A549 (cell line): ENCODE data around the gene MYH7B. TPM values are rescaled to one million over a fixed set of nuclear protein-coding genes. Genes with fewer than 3 reads are reported as not detected.

Source experiments
- ATAC-seq, 2 experiments: fragments of 200-7000 bp in 1 of 2; fragments of >200 bp in 1 of 2; cut with Nextera tagmentation in 1 of 2; cut with Tn5 transposase in 1 of 2; 3 replicates each; pipeline versions ENCODE4 v1.8.0 to v1.9.1; 2018 to 2020; ENCODE audit warnings: mild to moderate bottlenecking in 1 of 2, moderate library complexity in 1 of 2
- CTCF ChIA-PET: fragments of 300-600 bp; sonication (Branson Sonifier 250); formaldehyde crosslinking; extraction: SDS; loops from one replicate; lab custom pipeline; 2021; ENCODE audit warnings: antibody characterized with exemption, inconsistent platforms; lab: Yijun Ruan, JAX
- POLR2A ChIA-PET: fragments of 350-600 bp; formaldehyde crosslinking; extraction: SDS; loops from one replicate; lab custom pipeline; 2021; ENCODE audit warnings: antibody characterized with exemption, inconsistent platforms; lab: Yijun Ruan, JAX
- DNase-seq, 2 experiments: peaks; one replicate each; pipeline versions ENCODE4 v3.0.0 to v3.0.0-alpha.2; 2011 to 2016; ENCODE audit warnings: low read depth in 1 of 2, low spot score in 1 of 2
- FAIRE-seq: peaks from 2 replicates; lab custom pipeline; 2011; peaks lifted over from hg19 to GRCh38; lab: Jason Lieb, UNC
- H3K27ac ChIP-seq, 2 experiments: fragments of >200 bp; sonication (Bioruptor Twin); formaldehyde crosslinking; 3 replicates each; pipeline ENCODE4 v1.5.1; 2016 to 2017
- H3K4me1 ChIP-seq: fragments of >200 bp; sonication (Bioruptor Twin); formaldehyde crosslinking; 3 replicates; pipeline ENCODE4 v1.6.1; 2016
- H3K4me2 ChIP-seq: fragments of >200 bp; sonication (Bioruptor Twin); formaldehyde crosslinking; 3 replicates; pipeline ENCODE4 v1.6.1; 2016
- H3K4me3 ChIP-seq: fragments of >200 bp; sonication (Bioruptor Twin); formaldehyde crosslinking; 3 replicates; pipeline ENCODE4 v1.5.1; 2016
- H3K9me3 ChIP-seq: fragments of >200 bp; sonication (Bioruptor Twin); formaldehyde crosslinking; 3 replicates; pipeline ENCODE4 v1.6.1; 2016
- BCL3 ChIP-seq: fragments of >200 bp; sonication (Bioruptor Twin); formaldehyde crosslinking; IDR thresholded peaks from 3 replicates; pipeline ENCODE4 v1.6.1; 2016
- CHD2 ChIP-seq: fragments of 150-350 bp; IDR thresholded peaks from 2 replicates; pipeline ENCODE4 v1.6.1; 2014; ENCODE audit warnings: low read length; ENCODE audit not compliant: partially characterized antibody
- E2F6 ChIP-seq: IDR thresholded peaks from 2 replicates; pipeline ENCODE4 v1.6.1; 2012; ENCODE audit warnings: low read depth, borderline replicate concordance
- EHMT2 ChIP-seq: fragments of 200-600 bp; sonication (generic); IDR thresholded peaks from 2 replicates; pipeline ENCODE4 v1.6.1; 2016; ENCODE audit warnings: antibody characterized with exemption, low read depth, mild to moderate bottlenecking, moderate library complexity
- ELK1 ChIP-seq: fragments of 150-350 bp; IDR thresholded peaks from 2 replicates; pipeline ENCODE4 v1.6.1; 2014; ENCODE audit warnings: low read depth, mild to moderate bottlenecking, low read length
- EP300 ChIP-seq, 2 experiments: fragments of >200 bp; sonication (Bioruptor Twin); formaldehyde crosslinking; IDR thresholded peaks; 2 replicates in 1 of 2; 3 replicates in 1 of 2; pipeline ENCODE4 v1.6.1; 2016 to 2017
- ESRRA ChIP-seq: fragments of 150-350 bp; IDR thresholded peaks from 2 replicates; pipeline ENCODE4 v1.6.1; 2014; ENCODE audit warnings: mild to moderate bottlenecking, low read length, borderline replicate concordance
- FOXS1 ChIP-seq: fragments of 250-450 bp; sonication (Bioruptor Pico); IDR thresholded peaks from 2 replicates; pipeline ENCODE4 v1.5.0; 2020; ENCODE audit warnings: mild to moderate bottlenecking, moderate library complexity
- HDAC2 ChIP-seq: fragments of 200-600 bp; sonication (generic); IDR thresholded peaks from 2 replicates; pipeline ENCODE4 v1.6.1; 2016
- HEYL ChIP-seq: fragments of 250-450 bp; sonication (Bioruptor Pico); IDR thresholded peaks from 2 replicates; pipeline ENCODE4 v1.8.0; 2021; ENCODE audit warnings: mild to moderate bottlenecking, moderate library complexity
- HOXA7 ChIP-seq: fragments of 250-450 bp; sonication (Bioruptor Pico); IDR thresholded peaks from 2 replicates; pipeline ENCODE4 v1.5.0; 2020; ENCODE audit warnings: mild to moderate bottlenecking, moderate library complexity
- HOXB13 ChIP-seq: fragments of 250-450 bp; sonication (Bioruptor Pico); IDR thresholded peaks from 2 replicates; pipeline ENCODE4 v1.5.0; 2020; ENCODE audit warnings: low read depth, mild to moderate bottlenecking, moderate library complexity
- HOXB5 ChIP-seq: fragments of 250-450 bp; sonication (Bioruptor Pico); IDR thresholded peaks from 2 replicates; pipeline ENCODE4 v1.5.0; 2020; ENCODE audit warnings: mild to moderate bottlenecking, moderate library complexity
- MAFK ChIP-seq: fragments of 450-650 bp; IDR thresholded peaks from 2 replicates; pipeline ENCODE4 v1.6.1; 2014; ENCODE audit not compliant: partially characterized antibody
- MAX ChIP-seq: IDR thresholded peaks from 2 replicates; pipeline ENCODE4 v1.6.1; 2012
- NPAS2 ChIP-seq: fragments of 250-450 bp; sonication (Bioruptor Pico); IDR thresholded peaks from 2 replicates; pipeline ENCODE4 v1.8.0; 2022; ENCODE audit warnings: mild to moderate bottlenecking, moderate library complexity, borderline replicate concordance
- PBX3 ChIP-seq: IDR thresholded peaks from 2 replicates; pipeline ENCODE4 v1.6.1; 2012
- RCOR1 ChIP-seq: fragments of 150-350 bp; IDR thresholded peaks from 2 replicates; pipeline ENCODE4 v1.6.1; 2014; ENCODE audit warnings: antibody characterized with exemption, low read length, low read depth
- REST ChIP-seq: fragments of 200-600 bp; sonication (generic); IDR thresholded peaks from 2 replicates; pipeline ENCODE4 v1.6.1; 2016; ENCODE audit warnings: antibody characterized with exemption, mild to moderate bottlenecking, moderate library complexity
- SMC3 ChIP-seq: fragments of >200 bp; sonication (Bioruptor Twin); formaldehyde crosslinking; IDR thresholded peaks from 3 replicates; pipeline ENCODE4 v1.6.1; 2018; ENCODE audit warnings: inconsistent platforms
- WGBS: methylation state at CpG from one replicate; pipeline ENCODE4 v1.1.6; 2017; ENCODE audit errors: missing lambda C conversion rate; 5-methylcytosine and 5-hydroxymethylcytosine counted together
- polyA plus RNA-seq, 4 experiments: library from polyadenylated mRNA; depleted of rRNA in 3 of 4; stranded (reverse); fragments of >200 nt; fragmentation: RNase III in 1 of 4; extraction: RNeasy Plus Mini Kit Qiagen cat#74134 plus additional on column Dnase treatment in 1 of 4; gene quantifications; 2 replicates in 3 of 4; 3 replicates in 1 of 4; pipeline ENCODE4 v1.2.3, GENCODE V29; 2011 to 2017

MYH7B gene
- polyA plus RNA-seq, 2 of the 4 experiments (the other 2 are of a cell fraction) = 0.03 to 0.23 TPM

- WGBS = 68% methylated on average over 5 of the region's 5 CpGs
- Histone ChIP-seq H3K27ac (no peak overlapping the region), H3K4me3 (no peak overlapping the region), H3K4me1 (no peaks in the 10 kb centered on the region), H3K9me3 (no peaks in the 10 kb centered on the region), H3K4me2 (no peak overlapping the region)
- ATAC-seq (no peak), DNase-seq (no peak), FAIRE-seq (no peak)
- TF ChIP-seq MAFK (no peak), HOXA7 (CRISPR knock-in tag) (no peak), ELK1 (no peak), NPAS2 (CRISPR knock-in tag) (no peak), CHD2 (no peak), BCL3 (no peak), RCOR1 (no peak), FOXS1 (CRISPR knock-in tag) (no peak), EP300 (IDR thresholded peaks at IDR 0.05) (no peak), HOXB13 (CRISPR knock-in tag) (no peak), ESRRA (no peak), HEYL (CRISPR knock-in tag) (no peak), HOXB5 (CRISPR knock-in tag) (no peak), HDAC2 (no peak), PBX3 (no peak), REST (no peak), E2F6 (no peak), SMC3 (no peak), MAX (no peak), EHMT2 (no peak)
- ChIA-PET POLR2A (interaction anchor here (0.5 kb wide), 1 partner anchor 119 kb away, joined by 3 read pairs; no protein-coding TSS in a partner anchor), CTCF (interaction anchor here (0.9 to 3.9 kb wide), 5 partner anchors 11 to 111 kb away, joined by 3 to 19 read pairs (median 3); partner anchors contain the start of genes GGT7, GSS and MYH7B)
Observed at GRCh38 chr20:34967421-34967820, 11.8 kb downstream of the MYH7B start.
